GM19023 (cell line): Measurements from ENCODE around the gene RSPH9.

ENCODE experiments used
- ATAC-seq: cut with Tn5 transposase; IDR thresholded peaks from one replicate; pipeline ENCODE4 v1.9.1; 2021; ENCODE audit warnings: mild to moderate bottlenecking, moderate library complexity; ENCODE audit not compliant: unreplicated experiment

Gene RSPH9

DNA sequence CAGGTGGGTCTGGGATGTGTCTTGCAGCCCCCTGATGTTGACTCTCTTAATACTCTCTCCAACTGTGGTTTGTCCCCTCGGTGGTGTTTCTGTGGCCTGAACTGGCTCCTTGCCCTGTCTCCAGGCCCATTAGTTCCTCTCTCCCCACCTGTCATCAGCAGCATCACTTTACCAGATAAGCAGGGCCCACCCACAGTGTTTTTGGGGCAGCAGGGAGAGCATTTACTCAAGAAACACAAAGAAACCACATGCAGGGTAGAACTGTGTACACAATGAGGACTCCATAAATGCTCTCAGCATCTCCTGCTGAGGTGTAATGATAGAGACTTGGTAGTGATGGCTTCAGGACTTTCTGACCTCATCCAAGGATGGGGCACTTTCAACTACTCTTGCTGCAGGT lies 62.9 kb downstream of the RSPH9 start:
- no peak for ATAC-seq

GRCh38 chr6:43708860-43709653 lies 64.2 kb downstream of the RSPH9 start:
- no peak for ATAC-seq

DNA sequence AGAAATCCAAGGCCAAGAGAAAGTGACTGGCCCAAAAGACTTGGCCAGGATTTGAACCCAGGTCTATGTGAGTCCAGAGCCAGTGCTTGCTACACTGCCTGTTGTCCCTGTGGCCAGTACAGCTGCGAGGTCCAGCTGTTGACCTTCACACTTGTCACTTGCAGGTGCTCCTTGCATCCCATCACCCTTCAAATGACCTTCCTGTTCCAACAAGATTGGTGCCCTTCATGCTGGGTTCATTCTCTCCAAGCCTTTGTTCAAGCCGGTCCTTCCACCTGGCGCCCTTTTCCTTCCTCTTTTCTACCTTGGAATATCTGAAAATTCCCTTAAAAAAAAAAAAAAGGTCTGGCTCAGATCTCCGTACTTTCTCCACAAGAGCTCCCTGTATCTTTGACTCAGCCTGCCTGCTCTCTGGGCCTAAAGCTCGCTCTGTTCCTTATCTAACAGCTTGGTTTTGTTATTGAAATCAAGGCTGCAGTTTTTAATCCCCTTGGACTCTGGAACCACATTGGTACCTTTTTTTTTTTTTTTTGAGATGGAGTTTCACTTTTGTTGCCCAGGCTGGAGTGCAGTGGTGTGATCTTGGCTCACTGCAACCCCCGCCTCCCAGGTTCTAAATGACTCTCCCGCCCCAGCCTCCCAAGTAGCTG lies 64.9 kb downstream of the RSPH9 start:
- no peak for ATAC-seq

- no peak for ATAC-seq
Measured at GRCh38 chr6:43710576-43710975, 65.7 kb downstream of the RSPH9 start.

GRCh38 chr6:43712579-43712978 lies 67.7 kb downstream of the RSPH9 start:
- no peak for ATAC-seq

GRCh38 chr6:43713643-43714310 lies 68.9 kb downstream of the RSPH9 start:
- no peak for ATAC-seq

GRCh38 chr6:43714311-43715055 lies 69.6 kb downstream of the RSPH9 start:
- ATAC-seq: peak; percentile 31

DNA sequence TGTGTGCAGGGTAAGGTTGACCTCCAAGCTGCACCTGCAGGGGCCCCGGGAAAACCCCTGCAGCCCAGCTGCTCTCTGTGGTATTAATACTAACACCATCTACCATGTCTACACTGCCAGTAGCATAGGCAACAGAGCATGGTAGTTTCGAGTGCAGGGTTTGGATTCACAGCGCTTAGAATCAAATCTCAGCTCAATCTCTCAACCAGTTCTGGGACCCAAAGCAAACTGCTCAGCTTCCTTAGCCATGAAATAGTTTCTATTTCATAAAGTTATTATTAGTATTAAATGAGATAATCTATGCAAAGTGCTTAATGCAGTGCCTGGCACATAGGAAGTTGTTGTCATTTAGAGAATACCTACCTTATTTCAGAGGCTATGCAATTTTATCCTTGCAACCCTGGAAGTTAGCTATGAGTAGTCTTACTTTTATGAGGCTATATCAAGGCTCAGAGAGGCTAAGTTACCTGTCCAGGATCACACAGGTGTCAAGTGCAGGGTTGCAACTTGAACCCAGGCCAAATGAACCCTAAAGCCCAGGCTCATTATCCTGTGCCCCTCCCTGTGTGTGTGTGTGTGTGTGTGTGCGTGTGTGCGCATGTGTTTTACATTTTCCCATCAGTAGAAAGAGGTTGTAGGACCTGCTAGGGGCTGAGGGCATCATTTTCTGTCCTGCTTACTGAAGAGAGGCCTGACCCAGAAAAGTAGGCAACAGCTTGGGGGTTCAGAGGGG lies 70.4 kb downstream of the RSPH9 start:
- ATAC-seq: peak; percentile 94

DNA sequence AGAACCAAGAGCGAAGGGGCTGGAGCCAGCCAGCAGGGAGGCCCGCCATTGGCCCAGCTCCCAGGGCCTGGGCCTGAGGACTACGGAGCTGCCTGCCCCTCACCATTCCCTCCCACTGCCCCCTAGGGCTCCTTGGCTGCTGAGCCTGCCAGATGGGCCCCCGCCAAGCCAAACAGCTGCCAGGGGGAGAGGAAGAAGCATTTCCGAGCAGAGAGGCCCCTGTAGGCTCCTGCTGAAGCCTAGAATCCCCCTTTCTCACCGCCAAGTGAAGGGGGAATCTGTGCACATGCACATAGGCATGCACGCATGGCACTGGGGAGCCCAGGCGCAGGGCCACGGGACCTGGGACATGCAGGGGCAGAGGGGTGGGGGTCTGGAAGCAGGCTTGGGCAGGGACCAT lies 71.3 kb downstream of the RSPH9 start:
- ATAC-seq: no peak

DNA sequence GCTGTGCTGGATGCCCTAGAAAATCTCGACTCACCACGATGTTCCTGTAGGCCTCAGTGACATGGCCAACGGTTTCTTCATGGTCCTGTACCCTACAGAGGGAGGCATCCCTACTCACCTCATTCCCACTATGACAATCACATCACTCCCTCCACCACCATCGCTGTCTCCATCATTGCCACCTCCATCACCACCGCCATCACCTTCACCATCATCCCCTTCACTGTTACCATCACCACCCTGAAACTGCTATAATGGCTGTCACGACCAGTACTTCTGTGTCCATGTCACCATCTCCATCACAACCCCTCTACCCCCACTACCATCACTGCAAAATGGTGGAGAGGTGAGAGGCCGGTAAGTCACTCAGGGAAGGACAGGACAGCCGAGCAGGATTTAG lies 72.6 kb downstream of the RSPH9 start:
- no peak for ATAC-seq

GRCh38 chr6:43717822-43718221 lies 73.0 kb downstream of the RSPH9 start:
- no peak for ATAC-seq

DNA sequence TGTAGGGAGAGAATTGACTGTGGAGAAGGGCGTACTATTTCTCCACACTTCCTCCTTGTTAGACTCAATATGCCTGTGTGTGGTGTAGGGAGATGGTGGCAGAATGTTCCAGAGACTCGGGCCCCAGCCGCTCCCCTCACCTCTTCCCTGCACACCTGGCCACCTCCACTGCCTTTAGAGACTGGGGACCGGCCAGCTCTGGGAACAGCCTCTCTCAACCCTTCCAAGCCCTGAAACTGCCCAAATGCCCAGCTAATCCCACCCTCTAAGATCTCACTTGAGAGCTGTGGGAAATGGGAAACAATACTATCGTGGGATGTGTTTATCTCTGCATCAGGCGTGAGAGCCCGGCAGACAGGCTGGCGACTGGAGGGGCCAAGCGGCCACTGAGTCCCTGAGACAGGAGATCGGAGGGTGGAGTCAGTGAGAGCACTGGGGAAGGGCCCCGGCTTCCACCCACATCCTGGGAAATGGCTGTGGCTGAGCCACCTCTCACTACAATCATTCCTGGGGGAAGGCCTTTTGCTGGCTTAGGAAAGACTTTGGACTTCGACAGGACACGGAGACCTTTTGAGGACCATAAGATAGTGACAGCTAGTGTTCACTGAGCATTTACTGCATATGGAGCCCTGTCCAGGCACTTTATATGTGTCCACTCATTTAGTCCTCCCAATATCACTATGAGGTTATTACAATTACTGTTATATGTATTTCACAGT lies 73.7 kb downstream of the RSPH9 start:
- ATAC-seq: no peak

GRCh38 chr6:43719511-43719910 lies 74.7 kb downstream of the RSPH9 start:
- ATAC-seq: no peak

DNA sequence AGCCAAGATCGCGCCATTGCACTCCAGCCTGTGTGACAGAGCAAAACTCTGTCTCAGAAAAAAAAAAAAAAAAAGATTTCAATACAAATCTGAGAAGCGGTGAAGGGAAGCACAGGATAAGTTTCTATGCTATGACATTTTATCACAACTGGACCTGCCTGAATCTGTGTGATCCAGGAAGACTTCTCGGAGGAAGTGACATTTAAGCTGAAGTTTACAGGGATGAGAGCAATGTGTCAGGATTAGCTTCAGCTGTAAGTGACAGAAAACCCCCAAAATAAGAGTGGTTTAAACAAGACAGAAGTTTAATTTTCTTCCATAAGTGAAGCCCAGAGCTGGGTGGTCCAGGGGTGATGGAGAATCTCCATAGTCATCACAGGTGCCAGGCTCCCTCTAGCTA lies 76.2 kb downstream of the RSPH9 start:
- ATAC-seq: no peak
